ENCODE data around the gene ZBTB20. TPM values are rescaled to one million over a fixed set of nuclear protein-coding genes. Genes with fewer than 3 reads are reported as not detected.

ZBTB20 gene
- total RNA-seq, 1 donor from 2014 or later = 66.4 TPM

DNA sequence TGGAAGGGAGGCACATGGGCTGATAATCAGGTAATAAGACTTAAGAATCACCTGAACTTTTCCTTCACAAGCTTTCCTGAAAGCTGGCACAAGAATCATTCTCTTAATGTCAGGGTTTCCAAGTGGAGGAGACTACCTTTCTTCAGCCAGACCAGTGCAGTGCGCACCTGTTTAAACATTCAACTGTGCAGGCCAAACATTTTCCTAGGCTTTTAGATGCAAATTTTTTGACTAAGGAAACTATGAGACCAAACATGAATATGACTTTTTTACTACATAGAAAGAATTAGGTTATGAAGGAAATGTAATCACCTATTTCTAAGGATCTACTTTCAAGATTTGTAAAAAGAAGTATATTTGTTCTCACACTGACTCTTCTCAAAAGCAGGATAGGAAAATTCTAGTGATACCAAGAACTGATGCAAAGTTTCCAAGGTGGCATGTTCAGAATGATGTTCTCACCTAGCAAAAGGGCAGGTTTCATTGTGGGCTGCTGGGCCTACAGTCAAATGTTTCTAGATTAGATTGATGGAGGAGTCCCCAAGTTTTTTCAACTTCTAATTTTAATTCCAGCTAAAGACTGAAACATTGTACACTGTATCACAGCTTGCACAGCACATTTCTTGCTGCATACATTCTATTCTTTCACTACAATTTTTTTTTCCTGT is 514.2 kb downstream of the ZBTB20 start:
- peaks cover 12% of the 10 kb centered on the region for H3K9me3 ChIP-seq
- H3K27me3 ChIP-seq (ENCODE audit: low read depth) = no peaks in the 10 kb centered on the region
- no peaks in the 10 kb centered on the region for H3K36me3 ChIP-seq
- intact Hi-C loops (cut with DNase I) = no loop called here
- no peaks in the 10 kb centered on the region for H3K4me1 ChIP-seq
- TF ChIP-seq CTCF (IDR thresholded peaks at IDR 0.05) = no peak
- H3K27ac ChIP-seq = no peak overlapping the region
- ATAC-seq (no peak), DNase-seq (no peak)
- H3K4me3 ChIP-seq = no peak overlapping the region

DNA sequence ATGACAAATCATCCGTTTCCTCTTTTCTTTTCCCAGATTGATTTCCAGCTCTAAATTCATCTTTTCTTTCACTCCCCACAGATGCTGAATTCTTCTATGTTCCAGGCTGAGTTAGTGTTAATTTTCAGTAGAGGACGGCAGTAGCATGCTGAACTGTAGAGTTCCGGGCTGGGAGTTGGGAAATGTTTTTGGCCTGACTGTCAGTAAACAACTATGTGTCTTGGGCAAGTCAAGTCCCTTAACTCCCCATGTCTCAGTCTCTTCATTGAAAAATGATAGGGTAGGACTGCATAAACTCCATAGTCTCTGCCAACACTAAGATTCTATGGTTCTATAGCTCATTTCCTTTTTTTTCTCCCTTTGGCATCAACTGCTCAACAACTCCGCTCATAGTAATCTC is 519.3 kb downstream of the ZBTB20 start:
- H3K9me3 ChIP-seq = no peaks in the 10 kb centered on the region
- intact Hi-C loops (cut with DNase I) = no loop called here
- peaks cover 27% of the 10 kb centered on the region for H3K4me1 ChIP-seq
- TF ChIP-seq CTCF (IDR thresholded peaks at IDR 0.05) = no peak
- H3K36me3 ChIP-seq = no peaks in the 10 kb centered on the region
- DNase-seq (no peak), ATAC-seq (no peak)
- H3K27me3 ChIP-seq (ENCODE audit: low read depth) = no peaks in the 10 kb centered on the region
- no peak overlapping the region for H3K27ac ChIP-seq
- no peak overlapping the region for H3K4me3 ChIP-seq

GRCh38 chr3:114626751-114627150 is 520.3 kb downstream of the ZBTB20 start:
- DNase-seq (no peak), ATAC-seq (no peak)
- H3K4me1 ChIP-seq = peaks cover 32% of the 10 kb centered on the region
- no peaks in the 10 kb centered on the region for H3K9me3 ChIP-seq
- no peaks in the 10 kb centered on the region for H3K27me3 ChIP-seq (ENCODE audit: low read depth)
- no peak overlapping the region for H3K4me3 ChIP-seq
- intact Hi-C loops (cut with DNase I) = no loop called here
- H3K36me3 ChIP-seq = no peaks in the 10 kb centered on the region
- H3K27ac ChIP-seq = no peak overlapping the region
- no peak for TF ChIP-seq CTCF (IDR thresholded peaks at IDR 0.05)

DNA sequence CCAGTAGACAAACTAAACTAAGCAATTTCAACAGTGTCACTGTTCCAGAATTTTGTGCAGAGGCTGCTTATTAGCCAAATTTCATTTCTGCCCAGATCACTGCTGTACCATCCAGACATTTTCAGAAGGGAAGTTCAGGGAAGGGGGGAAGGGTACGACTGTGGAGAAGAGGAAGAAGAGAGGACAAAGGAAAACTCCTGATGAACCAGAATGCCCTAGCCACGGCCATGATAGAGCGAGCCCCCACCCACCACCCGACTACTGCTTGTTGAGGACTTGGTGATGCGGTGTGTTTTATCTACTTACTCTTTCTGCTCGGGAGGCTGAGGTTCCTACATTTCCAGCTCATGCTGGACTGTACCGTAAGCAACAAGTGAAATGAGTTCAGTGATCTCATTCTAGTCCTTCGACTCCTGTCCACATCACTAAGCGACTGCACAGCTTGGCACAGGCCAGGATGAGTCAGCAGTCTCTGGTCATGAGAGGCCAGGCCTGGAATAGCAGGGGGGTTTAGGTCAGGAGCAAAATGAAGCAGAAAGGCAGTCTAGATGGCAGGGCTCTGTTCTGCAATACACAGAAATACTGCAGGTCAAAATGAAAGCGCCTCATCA is 522.4 kb downstream of the ZBTB20 start:
- no peaks in the 10 kb centered on the region for H3K27me3 ChIP-seq (ENCODE audit: low read depth)
- no peaks in the 10 kb centered on the region for H3K9me3 ChIP-seq
- peak; percentile 71 for DNase-seq
- H3K36me3 ChIP-seq = no peaks in the 10 kb centered on the region
- no peak for TF ChIP-seq CTCF (IDR thresholded peaks at IDR 0.05)
- ATAC-seq = peak; percentile 94 to 95
- H3K4me1 ChIP-seq = peaks cover 32% of the 10 kb centered on the region
- H3K27ac ChIP-seq = peak overlapping the region; percentile 84
- H3K4me3 ChIP-seq = peak overlapping the region; percentile 41
- intact Hi-C loops (cut with DNase I) = no loop called here

DNA sequence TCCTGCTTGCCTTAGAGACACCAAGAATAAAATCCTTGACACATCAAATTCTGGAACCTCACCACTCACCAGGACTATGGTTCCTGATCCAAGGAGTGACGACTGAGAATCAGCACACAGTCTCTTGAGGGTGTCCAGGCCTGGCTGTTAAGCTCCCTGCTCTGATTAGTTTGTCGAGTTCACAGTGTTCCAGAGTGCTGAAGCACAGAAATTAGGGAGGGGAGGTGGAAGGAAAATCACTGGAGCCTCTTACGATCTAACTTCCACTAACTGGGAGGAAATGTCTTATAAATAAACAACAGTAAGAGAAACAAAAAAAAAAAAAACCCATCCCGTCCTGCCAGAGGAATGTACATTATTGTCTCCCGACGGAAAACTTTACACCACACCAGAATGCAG is 523.0 kb downstream of the ZBTB20 start:
- Histone ChIP-seq H3K4me3 (peak overlapping the region; percentile 41), H3K27ac (peak overlapping the region; percentile 84), H3K9me3 (no peaks in the 10 kb centered on the region), H3K27me3 (ENCODE audit: low read depth) (no peaks in the 10 kb centered on the region), H3K36me3 (no peaks in the 10 kb centered on the region), H3K4me1 (peaks cover 32% of the 10 kb centered on the region)
- TF ChIP-seq CTCF (IDR thresholded peaks at IDR 0.05) = no peak
- intact Hi-C loops (cut with DNase I) = no loop called here
- no peak for DNase-seq
- ATAC-seq = peak; percentile 79 to 84
